SU-DHL-6 (cell line): ENCODE data around the gene COA8.

Experiments used
- H2AFZ ChIP-seq: fragments of 200-600 bp; sonication (generic); 2 replicates; pipeline ENCODE4 v1.6.1; 2014; ENCODE audit warnings: low read depth, mild to moderate bottlenecking, moderate library complexity, mixed read lengths, antibody characterized with exemption, low read length; ENCODE audit not compliant: severe bottlenecking
- H3F3A ChIP-seq: fragments of 200-600 bp; shearing (Covaris generic); 2 replicates; pipeline ENCODE4 v1.6.0; 2016; ENCODE audit warnings: antibody characterized with exemption, mild to moderate bottlenecking; ENCODE audit not compliant: insufficient read depth
- H3K27ac ChIP-seq: fragments of 200-600 bp; sonication (generic); 2 replicates; pipeline ENCODE4 v1.5.1; 2016; ENCODE audit warnings: low read depth, mild to moderate bottlenecking, low read length, moderate library complexity, mixed read lengths
- H3K27me3 ChIP-seq: fragments of 200-600 bp; sonication (generic), shearing (Covaris generic); 2 replicates; pipeline ENCODE4 v1.6.0; 2014; ENCODE audit warnings: mild to moderate bottlenecking, low read length
- H3K36me3 ChIP-seq: fragments of 200-600 bp; sonication (generic); 2 replicates; pipeline ENCODE4 v1.6.1; 2014; ENCODE audit warnings: mild to moderate bottlenecking, low read length, mixed read lengths
- H3K4me2 ChIP-seq: fragments of 300-600, 200-600 bp; shearing (Covaris generic), sonication (generic); 2 replicates; pipeline ENCODE4 v1.6.0; 2014; ENCODE audit warnings: low read length, low read depth, mild to moderate bottlenecking; ENCODE audit not compliant: poor library complexity, severe bottlenecking
- H3K4me3 ChIP-seq: fragments of 200-600 bp; sonication (generic); 2 replicates; pipeline ENCODE4 v1.5.1; 2014; ENCODE audit warnings: antibody characterized with exemption, low read length, mild to moderate bottlenecking, mixed read lengths; ENCODE audit not compliant: insufficient read depth, poor library complexity, severe bottlenecking
- H3K79me2 ChIP-seq: fragments of 200-600 bp; sonication (generic); 2 replicates; pipeline ENCODE4 v1.6.1; 2014; ENCODE audit warnings: mild to moderate bottlenecking, low read length, moderate library complexity; ENCODE audit not compliant: insufficient read depth
- H3K9ac ChIP-seq: fragments of 200-600 bp; sonication (generic); 2 replicates; pipeline ENCODE4 v1.7.0; 2014; ENCODE audit warnings: mild to moderate bottlenecking, low read length
- H3K9me2 ChIP-seq: fragments of 200-600 bp; sonication (generic); replicated peaks from 2 replicates; pipeline ENCODE4 v1.6.1; 2014; ENCODE audit warnings: low read length; ENCODE audit not compliant: insufficient read depth
- H3K9me3 ChIP-seq: fragments of 200-600 bp; sonication (generic); 2 replicates; pipeline ENCODE4 v1.6.1; 2014; ENCODE audit warnings: low read length, mixed read lengths; ENCODE audit not compliant: insufficient read depth
- H4K20me1 ChIP-seq: fragments of 200-600 bp; sonication (generic); 2 replicates; pipeline ENCODE4 v1.6.1; 2014; ENCODE audit warnings: low read depth, mild to moderate bottlenecking, antibody characterized with exemption, low read length, moderate library complexity, mixed read lengths
- CTCF ChIP-seq: fragments of 200-600 bp; sonication (generic); IDR thresholded peaks from one replicate; pipeline ENCODE4 v1.5.1; 2017; ENCODE audit warnings: antibody characterized with exemption, mild to moderate bottlenecking, low read length, moderate library complexity; ENCODE audit not compliant: insufficient read depth, poor library complexity, severe bottlenecking
- EZH2phosphoT487 ChIP-seq: fragments of 200-600 bp; sonication (generic), shearing (Covaris generic); conservative IDR thresholded peaks from 2 replicates; pipeline ENCODE4 v1.6.1; 2018; ENCODE audit warnings: mild to moderate bottlenecking, antibody characterized with exemption, low read length, moderate library complexity, mixed read lengths

Gene COA8

GRCh38 chr14:103559766-103560165 lies 3.0 kb upstream of the COA8 start:
- H3K9me2 ChIP-seq = no peaks in the 10 kb centered on the region
- no peak overlapping the region for H3K9ac ChIP-seq
- H3K27ac ChIP-seq = no peak overlapping the region
- no peak for TF ChIP-seq CTCF
- no peak for TF ChIP-seq EZH2phosphoT487
- no peaks in the 10 kb centered on the region for H3K9me3 ChIP-seq
- H4K20me1 ChIP-seq = peaks cover 19% of the 10 kb centered on the region; the same call in 1 of the 2 replicates
- no peaks in the 10 kb centered on the region for H3K27me3 ChIP-seq
- peaks cover 13% of the 10 kb centered on the region for H3K36me3 ChIP-seq
- no peak overlapping the region for H3K4me2 ChIP-seq
- no peak overlapping the region for H2AFZ ChIP-seq
- peaks cover 79% of the 10 kb centered on the region for H3K79me2 ChIP-seq
- H3K4me3 ChIP-seq = no peak overlapping the region
- peaks cover 13% of the 10 kb centered on the region; the same call in 1 of the 2 replicates for H3F3A ChIP-seq

- Histone ChIP-seq H3K4me2 (peak overlapping the region; percentile 99), H3K27ac (no peak overlapping the region), H2AFZ (no peak overlapping the region), H4K20me1 (peaks cover 19% of the 10 kb centered on the region; the same call in 1 of the 2 replicates), H3K4me3 (peak overlapping the region; percentile 95), H3F3A (peaks cover 13% of the 10 kb centered on the region; the same call in 1 of the 2 replicates), H3K9me3 (no peaks in the 10 kb centered on the region), H3K9ac (peak overlapping the region; percentile 98), H3K79me2 (peaks cover 87% of the 10 kb centered on the region), H3K36me3 (peaks cover 13% of the 10 kb centered on the region), H3K27me3 (no peaks in the 10 kb centered on the region), H3K9me2 (no peaks in the 10 kb centered on the region)
- TF ChIP-seq EZH2phosphoT487 (no peak), CTCF (no peak)
Measured at GRCh38 chr14:103560691-103561090, 2.1 kb upstream of the COA8 start.

DNA sequence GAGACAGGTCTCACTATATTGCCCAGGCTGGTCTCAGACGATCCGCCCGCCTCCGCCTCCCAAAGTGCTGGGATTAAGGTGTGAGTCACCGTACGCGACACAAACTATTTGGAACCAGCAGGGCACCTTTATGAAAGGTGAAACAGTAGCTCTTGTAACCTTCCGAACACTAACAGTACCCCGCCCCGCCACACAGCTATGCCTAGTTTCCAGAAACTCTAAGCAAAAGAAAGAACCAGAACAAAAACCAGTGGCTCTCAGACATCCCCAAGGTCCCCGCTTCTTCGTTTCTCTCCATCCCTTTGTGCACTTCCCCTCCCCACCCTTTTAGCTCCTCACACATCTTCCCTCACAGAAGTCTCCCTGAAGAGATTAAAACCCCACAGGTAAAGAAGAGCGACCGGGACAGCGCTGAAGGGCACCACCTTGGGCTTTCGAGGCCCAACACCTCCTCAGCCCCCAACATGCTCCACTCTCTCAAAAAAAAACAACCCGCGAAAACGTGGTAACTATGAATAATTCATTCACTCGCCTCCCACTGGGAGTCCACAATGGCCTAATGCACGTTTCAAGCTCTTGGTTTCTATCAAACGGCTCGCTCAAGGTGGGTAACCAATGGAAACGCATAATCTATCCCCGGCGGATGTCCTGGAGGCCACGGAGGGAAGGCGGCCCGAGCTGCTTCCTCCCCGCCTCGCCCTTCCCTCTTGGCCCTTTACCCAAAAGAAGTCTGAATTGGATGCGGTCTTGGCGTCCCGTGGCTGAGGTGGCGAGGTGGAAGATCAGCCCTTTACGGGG lies 1.2 kb upstream of the COA8 start:
- TF ChIP-seq EZH2phosphoT487 (no peak), CTCF (no peak)
- Histone ChIP-seq H3K36me3 (peaks cover 13% of the 10 kb centered on the region), H2AFZ (peak overlapping the region; percentile 87), H3K4me2 (peak overlapping the region; percentile 99), H3K9ac (peak overlapping the region; percentile 98), H3K9me3 (no peaks in the 10 kb centered on the region), H3K4me3 (peak overlapping the region; percentile 95), H3K27ac (peak overlapping the region; percentile 85), H3F3A (peaks cover 13% of the 10 kb centered on the region; the same call in 1 of the 2 replicates), H3K9me2 (no peaks in the 10 kb centered on the region), H3K79me2 (peaks cover 92% of the 10 kb centered on the region), H4K20me1 (peaks cover 19% of the 10 kb centered on the region; the same call in 1 of the 2 replicates), H3K27me3 (no peaks in the 10 kb centered on the region)
